Germinal center (tissue), 1 donor: ENCODE results near the gene PDLIM7.

Experiments used
- DNase-seq: peaks from one replicate; pipeline ENCODE4 v3.0.0; 2012; ENCODE audit warnings: mixed read lengths, low spot score

Gene PDLIM7

DNA sequence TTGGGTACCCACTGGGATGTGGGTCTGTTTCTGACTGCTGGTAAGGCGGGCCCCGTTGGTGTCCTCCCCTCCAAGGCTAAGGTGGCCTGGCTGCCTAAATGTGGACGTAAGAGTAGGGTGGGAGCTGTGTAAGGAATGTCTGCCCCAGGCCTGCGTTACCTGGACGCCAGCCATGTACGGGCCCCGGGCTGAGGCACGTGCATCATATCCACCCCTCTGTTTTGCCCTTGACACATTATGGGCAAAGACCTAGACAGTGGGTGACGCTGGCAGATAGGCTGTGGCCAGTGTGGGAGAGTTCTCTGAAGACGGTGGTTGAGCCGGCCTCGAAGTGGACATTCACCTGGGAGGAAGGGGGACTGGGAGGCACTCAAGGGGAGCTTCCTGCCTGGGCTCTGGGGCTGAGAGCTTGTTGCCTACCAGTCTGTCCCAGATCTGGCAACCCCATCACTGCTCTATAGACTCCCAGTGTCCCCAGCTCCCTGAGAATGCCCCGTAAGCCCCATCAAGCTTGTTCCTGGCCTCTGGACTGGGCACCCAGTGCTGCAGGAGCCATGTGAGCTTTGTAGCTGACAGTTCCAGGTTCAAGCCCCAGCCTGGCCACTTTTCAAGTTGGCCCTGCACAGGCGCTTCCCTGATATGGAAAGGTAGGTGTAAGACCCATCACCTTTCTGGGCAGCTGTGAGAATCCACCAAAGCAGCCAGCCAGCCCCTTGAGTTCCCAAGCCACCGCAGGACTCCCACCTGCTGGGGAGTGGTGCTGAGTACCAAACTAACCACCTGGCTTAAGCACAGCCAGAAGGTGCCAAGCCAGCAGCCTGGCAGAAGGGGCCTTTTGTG, 54.0 kb downstream of the PDLIM7 start:
- no peak for DNase-seq

GRCh38 chr5:177442066-177442826, 55.2 kb downstream of the PDLIM7 start:
- no peak for DNase-seq

DNA sequence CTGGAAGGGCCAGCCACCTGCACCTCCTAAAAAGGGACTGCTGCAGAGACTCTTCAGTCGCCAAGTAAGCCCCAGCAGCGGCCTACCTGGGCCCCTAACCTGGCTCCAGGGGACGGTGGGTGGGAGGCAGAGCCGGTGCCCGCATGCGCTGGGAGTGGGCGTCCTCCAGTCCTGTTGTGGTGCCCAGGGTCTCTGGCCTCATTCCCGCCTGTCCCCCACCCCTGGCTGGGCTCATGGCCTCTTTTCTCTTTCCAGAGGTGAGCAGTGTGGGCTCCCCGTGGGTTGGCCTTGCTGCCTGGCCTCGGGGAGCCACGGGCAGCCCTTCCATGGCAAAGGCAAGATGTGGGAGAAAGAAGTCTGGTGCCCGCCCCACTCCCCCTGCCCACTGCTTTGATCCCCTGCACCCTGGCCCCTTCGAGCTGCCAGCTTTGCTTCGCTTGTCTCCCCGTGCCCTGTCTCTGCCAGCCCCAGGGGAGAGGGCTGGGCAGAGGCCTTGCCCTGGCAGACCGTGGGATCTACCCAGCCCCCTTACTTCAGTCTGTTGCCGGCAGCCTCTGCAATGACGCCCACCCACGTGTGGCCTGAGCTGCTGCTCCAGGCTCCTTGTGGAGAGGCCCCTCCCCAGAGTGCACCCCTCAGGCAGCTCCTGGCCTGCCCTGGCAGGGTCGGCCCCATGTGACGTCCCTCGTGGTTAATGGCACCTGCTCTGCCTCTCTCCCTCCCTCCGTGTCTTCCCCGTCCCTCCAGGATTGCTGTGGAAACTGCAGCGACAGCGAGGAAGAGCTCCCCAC, 56.2 kb downstream of the PDLIM7 start:
- DNase-seq = no peak

DNA sequence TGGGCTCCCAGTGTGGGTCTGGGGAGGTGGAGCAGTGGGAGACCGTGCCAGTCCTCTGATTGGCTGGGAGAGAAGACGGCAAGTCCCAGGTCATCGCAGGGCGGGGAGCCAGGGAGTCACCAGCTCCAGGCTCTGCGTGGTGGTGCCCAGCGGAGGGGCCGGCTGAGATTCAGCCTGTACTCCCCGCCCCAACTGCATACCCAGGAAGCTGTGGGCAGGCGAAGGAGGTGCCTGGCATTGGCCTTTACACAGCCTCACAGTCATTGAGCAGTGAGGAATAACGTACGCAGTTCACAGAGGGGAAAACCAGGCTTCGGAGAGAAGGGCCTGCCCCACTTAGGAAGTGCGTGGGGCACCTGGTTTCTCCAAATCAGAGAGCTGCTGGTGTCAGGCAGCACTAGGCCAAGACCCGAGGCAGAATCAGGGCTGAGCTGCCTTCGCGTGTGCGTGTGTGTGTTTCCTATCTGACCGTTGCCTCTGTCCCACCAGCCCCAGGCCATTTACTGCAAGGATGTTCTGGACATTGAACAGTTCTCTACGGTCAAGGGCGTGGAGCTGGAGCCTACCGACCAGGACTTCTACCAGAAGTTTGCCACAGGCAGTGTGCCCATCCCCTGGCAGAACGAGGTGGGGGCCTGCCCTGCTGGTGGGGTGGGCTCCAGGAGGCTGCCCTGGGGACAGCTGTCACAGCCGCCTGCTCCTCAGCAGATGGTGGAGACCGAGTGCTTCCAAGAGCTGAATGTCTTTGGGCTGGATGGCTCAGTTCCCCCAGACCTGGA, 57.0 kb downstream of the PDLIM7 start:
- no peak for DNase-seq

DNA sequence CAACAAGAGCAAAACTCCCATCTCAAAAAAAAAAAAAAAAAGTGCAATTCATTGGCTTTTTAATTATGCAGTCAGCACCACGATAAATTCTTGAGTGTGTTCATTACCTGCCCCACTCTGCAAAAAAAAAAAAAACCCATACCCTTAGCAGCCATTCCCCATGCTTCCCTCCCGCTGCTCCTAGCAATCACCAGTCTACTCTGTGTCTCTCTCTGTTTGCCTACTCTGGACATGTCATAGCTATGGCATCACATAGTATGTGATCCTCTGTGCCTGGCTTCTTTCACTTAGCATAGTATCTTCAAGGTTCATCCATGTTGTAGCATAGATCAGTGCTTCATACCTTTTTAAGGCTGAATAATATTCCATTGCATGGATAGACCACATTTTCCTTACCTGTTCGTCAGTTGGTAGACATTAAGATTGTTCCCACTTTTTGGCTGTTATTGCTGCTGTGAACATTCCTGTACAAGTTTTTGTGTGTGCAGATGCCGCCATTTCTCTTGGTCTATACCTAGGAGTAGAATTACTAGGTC, 57.8 kb downstream of the PDLIM7 start:
- DNase-seq = no peak

DNA sequence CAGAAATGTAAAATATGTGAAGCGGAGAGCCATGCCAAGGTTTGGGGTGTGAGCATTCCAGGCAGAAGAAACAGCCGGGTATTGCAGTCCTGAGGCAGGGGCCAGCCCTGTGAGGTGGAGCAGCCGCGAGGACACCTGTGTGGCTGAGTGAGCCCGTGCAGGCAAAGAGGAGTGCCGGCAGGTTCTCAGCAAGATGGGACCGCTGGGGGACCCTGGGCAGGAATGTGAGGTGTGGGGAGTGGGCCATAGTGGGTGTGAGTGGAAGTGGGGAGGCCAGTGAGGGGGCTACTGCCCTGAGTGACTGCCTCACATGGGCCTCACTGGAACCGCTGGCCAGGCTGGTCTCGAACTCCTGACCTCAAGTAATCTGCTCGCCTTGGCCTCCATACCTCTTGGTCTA, 58.9 kb downstream of the PDLIM7 start:
- DNase-seq = no peak

DNA sequence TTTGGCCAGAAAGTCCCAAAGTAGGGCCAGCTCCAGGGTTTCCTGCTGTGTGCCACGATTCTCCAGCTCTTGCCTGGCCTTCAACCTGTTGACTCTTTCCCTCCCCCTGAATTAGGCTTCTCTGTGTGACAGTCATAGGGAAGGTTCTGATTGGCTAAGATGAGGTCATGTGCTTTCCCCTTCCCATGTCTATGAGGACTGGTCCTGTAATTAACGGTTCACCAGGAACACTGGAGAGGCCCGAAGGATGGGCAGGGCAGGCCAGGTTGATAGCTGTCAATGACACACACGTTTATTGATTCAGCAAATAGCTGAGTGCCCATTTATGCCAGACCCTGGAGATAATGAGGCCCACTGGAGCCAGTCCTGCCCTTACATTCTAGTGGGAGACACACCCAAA, 59.8 kb downstream of the PDLIM7 start:
- no peak for DNase-seq

GRCh38 chr5:177435847-177436536, 61.4 kb downstream of the PDLIM7 start:
- DNase-seq = no peak

- DNase-seq = no peak
Observed at GRCh38 chr5:177434942-177435738, 62.3 kb downstream of the PDLIM7 start.

GRCh38 chr5:177434437-177434836, 63.0 kb downstream of the PDLIM7 start:
- no peak for DNase-seq

- DNase-seq = no peak
Observed at GRCh38 chr5:177433658-177434217, 63.7 kb downstream of the PDLIM7 start.
